ENCODE data around the gene PCMTD2.

GRCh38 chr20:64239449-64240242 lies 15.9 kb upstream of the PCMTD2 start:
- TF ChIP-seq CTCF (IDR thresholded peaks at IDR 0.05), result no peak
- no peak for TF ChIP-seq POLR2AphosphoS5 (IDR thresholded peaks at IDR 0.05; ENCODE audit: insufficient read depth in 1 of 2, low read depth in 1 of 2)
- TF ChIP-seq POLR2A (IDR thresholded peaks at IDR 0.05), result no peak
